Upper lobe of left lung (tissue), 6 donors: ENCODE results near the gene RPS28. TPM values are rescaled to one million over a fixed set of nuclear protein-coding genes. Genes with fewer than 3 reads are reported as not detected.
A peak's percentile ranks its signal among the peaks of the same experiment; 100 is the strongest.
"Not testable (repeated sequence)": the region's sequence is repeated elsewhere in the genome, so short reads cannot be mapped to it uniquely, and the experiment has no call there.

Source experiments
- ATAC-seq, 2 donors: fragments of 200-7000 bp; cut with Tn5 transposase; one replicate each; pipeline ENCODE4 v1.9.1; 2022; ENCODE audit warnings: mild to moderate bottlenecking in 2 of 2, moderate library complexity in 2 of 2; ENCODE audit not compliant: low FRiP score in 2 of 2
- DNase-seq, 2 donors: peaks; one replicate each; pipeline ENCODE4 v3.0.0-alpha.2; 2019 to 2020
- H3K27ac ChIP-seq, 4 donors: fragments of 200-600 bp; sonication (generic); one replicate each; pipeline ENCODE4 v1.5.1; 2016 to 2019
- H3K27me3 ChIP-seq, 4 donors: fragments of 200-600 bp; sonication (generic); one replicate each; pipeline ENCODE4 v1.5.1; 2017 to 2019
- H3K36me3 ChIP-seq, 4 donors: fragments of 200-600 bp; sonication (generic); one replicate each; pipeline ENCODE4 v1.5.1; 2016 to 2019
- H3K4me1 ChIP-seq, 4 donors: fragments of 200-600 bp; sonication (generic); one replicate each; pipeline ENCODE4 v1.5.1; 2018 to 2019
- H3K4me3 ChIP-seq, 4 donors: fragments of 200-600 bp; sonication (generic); one replicate each; pipeline ENCODE4 v1.5.1; 2017 to 2019; ENCODE audit warnings: mild to moderate bottlenecking in 2 of 4, moderate library complexity in 1 of 4
- H3K9me3 ChIP-seq, 4 donors: fragments of 200-600 bp; sonication (generic); one replicate each; pipeline ENCODE4 v1.5.1; 2018 to 2019
- CTCF ChIP-seq, 6 experiments: fragments of 450-650 bp in 4 of 6; fragments of 200-600 bp in 2 of 6; sonication (generic) in 2 of 6; IDR thresholded peaks; one replicate each; pipeline ENCODE4 v1.5.1; 2016 to 2019; ENCODE audit warnings: antibody characterized with exemption in 6 of 6
- EP300 ChIP-seq, 4 donors: sonication (generic); formaldehyde crosslinking; IDR thresholded peaks; one replicate each; pipeline ENCODE4 v1.5.1; 2017; ENCODE audit warnings: antibody characterized with exemption in 4 of 4, control low read depth in 2 of 4
- POLR2A ChIP-seq, 4 donors: fragments of 450-650 bp; IDR thresholded peaks; one replicate each; pipeline ENCODE4 v1.5.1; 2016 to 2017; ENCODE audit warnings: antibody characterized with exemption in 4 of 4, mild to moderate bottlenecking in 2 of 4
- POLR2AphosphoS5 ChIP-seq, 2 donors: sonication (generic); formaldehyde crosslinking; IDR thresholded peaks; one replicate each; pipeline ENCODE4 v1.5.1; 2017; ENCODE audit warnings: antibody characterized with exemption in 2 of 2
- WGBS, 2 donors: methylation state at CpG; one replicate each; pipeline ENCODE4 v1.1.5; 2017 to 2018; 5-methylcytosine and 5-hydroxymethylcytosine counted together
- total RNA-seq, 6 donors: library from RNA; depleted of rRNA in 4 of 6; stranded (reverse); fragments of >200 nt in 4 of 6; gene quantifications; one replicate each; pipeline versions ENCODE4 v1.1.0 to v1.2.1, GENCODE V29; 2016 to 2021
- donor health status: DM: no; HTN: no; CAD: no; lungs with moderate emphysema.
- donor health status: DM: no; HTN: yes; CAD: no; lungs with severe emphysema.

Gene RPS28
- total RNA-seq, result 1,000 to 10,000 TPM in 2 of 6 donors, 100 to 1,000 TPM in 4; 282 to 1,919 (median 843) TPM

DNA sequence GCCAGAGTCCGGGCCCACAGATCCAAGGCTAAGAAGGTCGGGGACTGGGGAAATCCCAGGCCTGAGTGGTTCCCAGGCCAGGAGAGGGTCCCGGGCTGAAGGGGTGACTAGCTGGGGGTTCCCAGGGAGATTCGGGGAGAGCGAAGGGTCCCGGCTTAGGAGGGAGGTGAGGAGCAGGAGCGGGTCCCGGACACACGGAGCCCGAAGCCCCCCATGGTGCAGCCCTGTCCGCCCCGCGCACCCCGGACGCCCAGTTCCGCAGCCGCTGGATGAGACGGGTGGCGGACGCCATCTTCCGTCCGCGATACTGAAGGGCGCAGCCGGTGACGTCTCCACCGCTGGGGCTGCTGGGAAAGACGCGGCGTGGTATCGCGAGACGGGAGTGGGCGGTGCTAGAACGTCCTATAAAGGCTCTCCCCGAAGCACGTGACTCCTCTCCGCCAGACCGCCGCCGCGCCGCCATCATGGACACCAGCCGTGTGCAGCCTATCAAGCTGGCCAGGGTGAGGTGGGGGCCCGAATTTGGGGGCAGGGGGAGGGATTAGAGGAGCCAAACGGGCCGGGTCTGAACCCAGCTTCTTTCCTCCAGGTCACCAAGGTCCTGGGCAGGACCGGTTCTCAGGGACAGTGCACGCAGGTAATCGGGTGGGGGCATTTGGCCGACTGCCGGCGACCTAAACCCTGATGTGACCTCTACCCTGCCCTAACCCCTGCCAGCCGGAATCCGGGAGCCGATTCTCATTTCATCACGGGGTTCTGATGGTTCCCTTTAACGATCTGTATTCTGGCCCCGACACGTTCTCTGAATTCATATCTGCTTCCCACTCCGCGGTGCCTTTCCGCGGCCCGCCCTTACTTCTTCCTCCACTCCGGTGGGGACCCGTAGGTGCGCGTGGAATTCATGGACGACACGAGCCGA, at the start of gene RPS28, which contains the start of gene NDUFA7:
RPS28 (plus strand) TSS at position 430 of the 919 bp plus-strand sequence; CDS start at position 465, 35 bp downstream.
NDUFA7 (minus strand) TSS at position 309 of the 919 bp plus-strand sequence; CDS start at position 292, 17 bp downstream.
- peak within 1 kb of the TSS; percentile 57 to 82 (median 70) for H3K4me3 ChIP-seq
- TF ChIP-seq CTCF (IDR thresholded peaks at IDR 0.05) (peak in 5 of 6 experiments; percentile 40 to 86 (median 47)), POLR2A (IDR thresholded peaks at IDR 0.05) (peak; percentile 83 to 95 (median 89)), POLR2AphosphoS5 (IDR thresholded peaks at IDR 0.05) (peak; percentile 97 to 99), EP300 (IDR thresholded peaks at IDR 0.05) (peak in 1 of 4 donors; percentile 88)
- WGBS, 2 donors, result 1% methylated on average over 42 to 60 of the region's 72 CpGs
- H3K36me3 ChIP-seq, result peaks cover 0 to 36% (median 20%) of the 10 kb centered on the region in 4 donors
- H3K9me3 ChIP-seq, result no peaks in the 10 kb centered on the region
- DNase-seq, result peak; percentile 95 to 97
- H3K4me1 ChIP-seq, result peaks cover 34 to 42% (median 36%) of the 10 kb centered on the region in 4 donors
- peak within 1 kb of the TSS; percentile 89 to 95 (median 92) for H3K27ac ChIP-seq
- no peaks in the 10 kb centered on the region for H3K27me3 ChIP-seq
- peak; percentile 95 to 97 for ATAC-seq

- peak; percentile 62 to 83 for ATAC-seq
- not testable (repeated sequence) for H3K4me1 ChIP-seq, H3K27me3 ChIP-seq, DNase-seq, H3K27ac ChIP-seq, H3K9me3 ChIP-seq, H3K36me3 ChIP-seq, H3K4me3 ChIP-seq
- no CpG with 5 or more reads among the region's 9 CpGs for WGBS, 2 donors
These were observed 44.8 kb upstream of the RPS28 start for GRCh38 chr19:8276508-8276907.

- H3K4me1 ChIP-seq, DNase-seq, H3K9me3 ChIP-seq, H3K36me3 ChIP-seq, H3K27ac ChIP-seq, H3K27me3 ChIP-seq, H3K4me3 ChIP-seq: not testable (repeated sequence)
- no CpG with 5 or more reads among the region's 9 CpGs for WGBS, 2 donors
- ATAC-seq, result peak in 1 of 2 donors; percentile 81
These were observed 30.0 kb upstream of the RPS28 start for GRCh38 chr19:8291337-8291736.

DNA sequence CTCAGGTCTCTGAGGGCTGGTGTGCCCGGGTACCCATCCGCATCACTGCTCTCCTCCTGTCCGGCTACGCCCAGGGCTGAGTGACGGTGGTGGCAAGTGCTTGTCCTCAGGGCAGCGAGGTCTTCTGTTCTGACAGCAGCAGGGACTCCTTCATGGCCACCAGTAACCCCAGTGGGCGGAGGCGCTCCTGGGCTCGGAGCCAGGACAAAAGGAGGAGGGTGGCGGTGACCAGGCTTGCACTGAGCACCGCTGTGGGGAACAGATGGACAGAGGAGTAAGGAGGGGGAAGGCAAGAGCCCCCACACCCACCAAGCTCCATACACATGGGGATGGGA, 19.0 kb upstream of the RPS28 start:
- peak; percentile 20 to 66 for DNase-seq
- no peaks in the 10 kb centered on the region for H3K9me3 ChIP-seq
- no peaks in the 10 kb centered on the region for H3K27me3 ChIP-seq
- peak in 1 of 2 donors; percentile 27 for ATAC-seq
- H3K4me3 ChIP-seq, result no peak overlapping the region
- H3K36me3 ChIP-seq, result peaks cover 0 to 18% (median 4%) of the 10 kb centered on the region in 4 donors
- 40 to 77% methylated on average over 6 to 9 of the region's 11 CpGs for WGBS, 2 donors
- no peak overlapping the region for H3K27ac ChIP-seq
- TF ChIP-seq POLR2AphosphoS5 (IDR thresholded peaks at IDR 0.05), result no peak
- no peak for TF ChIP-seq EP300 (IDR thresholded peaks at IDR 0.05)
- TF ChIP-seq CTCF (IDR thresholded peaks at IDR 0.05), result no peak
- TF ChIP-seq POLR2A (IDR thresholded peaks at IDR 0.05), result no peak
- peaks cover 13 to 23% (median 18%) of the 10 kb centered on the region in 4 donors for H3K4me1 ChIP-seq

DNA sequence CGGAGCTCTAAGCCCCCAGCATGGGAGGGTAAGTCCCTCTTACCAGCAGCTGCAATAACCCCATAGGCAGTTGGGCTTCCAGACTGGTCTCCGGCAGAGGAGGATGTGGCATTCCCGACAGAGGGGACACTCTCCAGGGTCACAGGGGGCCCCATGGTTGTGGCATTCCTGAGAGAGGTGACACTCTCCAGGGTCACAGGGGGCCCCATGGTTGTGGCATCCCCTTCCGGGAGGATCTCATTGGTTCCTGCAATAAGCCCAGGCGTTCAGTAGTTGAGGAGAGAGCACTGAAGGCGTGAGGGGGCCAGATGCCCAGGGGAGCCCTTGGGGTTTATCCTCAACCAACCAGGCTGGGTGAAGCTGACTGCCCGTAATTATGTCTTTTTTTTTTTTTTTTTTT, 18.6 kb upstream of the RPS28 start:
- peaks cover 17 to 27% (median 22%) of the 10 kb centered on the region in 4 donors for H3K4me1 ChIP-seq
- no peak for TF ChIP-seq POLR2A (IDR thresholded peaks at IDR 0.05)
- TF ChIP-seq EP300 (IDR thresholded peaks at IDR 0.05), result no peak
- TF ChIP-seq POLR2AphosphoS5 (IDR thresholded peaks at IDR 0.05), result no peak
- no peak for TF ChIP-seq CTCF (IDR thresholded peaks at IDR 0.05)
- DNase-seq (peak in 1 of 2 donors; percentile 6), ATAC-seq (peak in 1 of 2 donors; percentile 12)
- no peaks in the 10 kb centered on the region for H3K27me3 ChIP-seq
- no peak overlapping the region for H3K27ac ChIP-seq
- H3K9me3 ChIP-seq, result no peaks in the 10 kb centered on the region
- no peak overlapping the region for H3K4me3 ChIP-seq
- 68 to 91% methylated on average over 5 to 7 of the region's 7 CpGs for WGBS, 2 donors
- peaks cover 0 to 18% (median 4%) of the 10 kb centered on the region in 4 donors for H3K36me3 ChIP-seq
